ENCODE measurements around the gene PLPP4. TPM values are rescaled to one million over a fixed set of nuclear protein-coding genes. Genes with fewer than 3 reads are reported as not detected.

The PLPP4 gene
- total and polyA plus RNA-seq, 4 donors: 0.18 to 0.51 TPM; not detected in 2

GRCh38 chr10:120562956-120563355 lies 105.9 kb downstream of the PLPP4 start:
- DNase-seq (no peak), ATAC-seq (ENCODE audit: insufficient read depth, low FRiP score) (no peak)
- TF ChIP-seq, protein P1, sequence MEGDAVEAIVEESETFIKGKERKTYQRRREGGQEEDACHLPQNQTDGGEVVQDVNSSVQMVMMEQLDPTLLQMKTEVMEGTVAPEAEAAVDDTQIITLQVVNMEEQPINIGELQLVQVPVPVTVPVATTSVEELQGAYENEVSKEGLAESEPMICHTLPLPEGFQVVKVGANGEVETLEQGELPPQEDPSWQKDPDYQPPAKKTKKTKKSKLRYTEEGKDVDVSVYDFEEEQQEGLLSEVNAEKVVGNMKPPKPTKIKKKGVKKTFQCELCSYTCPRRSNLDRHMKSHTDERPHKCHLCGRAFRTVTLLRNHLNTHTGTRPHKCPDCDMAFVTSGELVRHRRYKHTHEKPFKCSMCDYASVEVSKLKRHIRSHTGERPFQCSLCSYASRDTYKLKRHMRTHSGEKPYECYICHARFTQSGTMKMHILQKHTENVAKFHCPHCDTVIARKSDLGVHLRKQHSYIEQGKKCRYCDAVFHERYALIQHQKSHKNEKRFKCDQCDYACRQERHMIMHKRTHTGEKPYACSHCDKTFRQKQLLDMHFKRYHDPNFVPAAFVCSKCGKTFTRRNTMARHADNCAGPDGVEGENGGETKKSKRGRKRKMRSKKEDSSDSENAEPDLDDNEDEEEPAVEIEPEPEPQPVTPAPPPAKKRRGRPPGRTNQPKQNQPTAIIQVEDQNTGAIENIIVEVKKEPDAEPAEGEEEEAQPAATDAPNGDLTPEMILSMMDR (IDR thresholded peaks at IDR 0.05; ENCODE audit: control extremely low read depth, extremely low read depth): no peak
- 97 to 98% methylated on average over 9 of the region's 9 CpGs for WGBS, 2 donors
- H3K9ac ChIP-seq (ENCODE audit: insufficient read depth in 1 of 2, low read length in 2 of 2): no peak overlapping the region
- no peaks in the 10 kb centered on the region for H3K4me1 ChIP-seq (ENCODE audit: control insufficient read depth in 5 of 5, insufficient read depth in 5 of 5, low read length in 5 of 5)
- H3K9me3 ChIP-seq (ENCODE audit: control insufficient read depth in 4 of 4, insufficient read depth in 3 of 4, low read length in 3 of 4): no peaks in the 10 kb centered on the region
- H3K36me3 ChIP-seq (ENCODE audit: control insufficient read depth in 4 of 4, insufficient read depth in 4 of 4, low read length in 4 of 4): no peaks in the 10 kb centered on the region
- no peaks in the 10 kb centered on the region for H3K27me3 ChIP-seq (ENCODE audit: control insufficient read depth in 3 of 3, insufficient read depth in 3 of 3, low read length in 2 of 3)
- no peak overlapping the region for H3K27ac ChIP-seq (ENCODE audit: low read depth in 1 of 2, low read length in 1 of 2)
- H3K4me3 ChIP-seq: no peak overlapping the region

GRCh38 chr10:120570418-120570817 lies 113.4 kb downstream of the PLPP4 start:
- DNase-seq (no peak), ATAC-seq (ENCODE audit: insufficient read depth, low FRiP score) (no peak)
- H3K27ac ChIP-seq (ENCODE audit: low read depth in 1 of 2, low read length in 1 of 2): no peak overlapping the region
- H3K27me3 ChIP-seq (ENCODE audit: control insufficient read depth in 3 of 3, insufficient read depth in 3 of 3, low read length in 2 of 3): peaks cover 0 to 3% (median 0%) of the 10 kb centered on the region in 3 donors
- H3K36me3 ChIP-seq (ENCODE audit: control insufficient read depth in 4 of 4, insufficient read depth in 4 of 4, low read length in 4 of 4): no peaks in the 10 kb centered on the region
- H3K4me3 ChIP-seq: no peak overlapping the region
- 92 to 95% methylated on average over 2 of the region's 2 CpGs for WGBS, 2 donors
- no peak overlapping the region for H3K9ac ChIP-seq (ENCODE audit: insufficient read depth in 1 of 2, low read length in 2 of 2)
- TF ChIP-seq, protein P1 (IDR thresholded peaks at IDR 0.05; ENCODE audit: control extremely low read depth, extremely low read depth): no peak
- no peaks in the 10 kb centered on the region for H3K4me1 ChIP-seq (ENCODE audit: control insufficient read depth in 5 of 5, insufficient read depth in 5 of 5, low read length in 5 of 5)
- H3K9me3 ChIP-seq (ENCODE audit: control insufficient read depth in 4 of 4, insufficient read depth in 3 of 4, low read length in 3 of 4): no peaks in the 10 kb centered on the region

GRCh38 chr10:120571266-120571665 lies 114.2 kb downstream of the PLPP4 start:
- ATAC-seq (ENCODE audit: insufficient read depth, low FRiP score) (no peak), DNase-seq (no peak)
- Histone ChIP-seq H3K27ac (ENCODE audit: low read depth in 1 of 2, low read length in 1 of 2) (no peak overlapping the region), H3K36me3 (ENCODE audit: control insufficient read depth in 4 of 4, insufficient read depth in 4 of 4, low read length in 4 of 4) (no peaks in the 10 kb centered on the region), H3K4me3 (no peak overlapping the region), H3K9ac (ENCODE audit: insufficient read depth in 1 of 2, low read length in 2 of 2) (no peak overlapping the region), H3K4me1 (ENCODE audit: control insufficient read depth in 5 of 5, insufficient read depth in 5 of 5, low read length in 5 of 5) (no peaks in the 10 kb centered on the region), H3K9me3 (ENCODE audit: control insufficient read depth in 4 of 4, insufficient read depth in 3 of 4, low read length in 3 of 4) (no peaks in the 10 kb centered on the region), H3K27me3 (ENCODE audit: control insufficient read depth in 3 of 3, insufficient read depth in 3 of 3, low read length in 2 of 3) (peaks cover 0 to 3% (median 0%) of the 10 kb centered on the region in 3 donors)
- TF ChIP-seq, protein P1 (IDR thresholded peaks at IDR 0.05; ENCODE audit: control extremely low read depth, extremely low read depth): no peak

- Histone ChIP-seq H3K27me3 (ENCODE audit: control insufficient read depth in 3 of 3, insufficient read depth in 3 of 3, low read length in 2 of 3) (peaks cover 0 to 3% (median 0%) of the 10 kb centered on the region in 3 donors), H3K27ac (ENCODE audit: low read depth in 1 of 2, low read length in 1 of 2) (no peak overlapping the region), H3K4me3 (no peak overlapping the region), H3K9me3 (ENCODE audit: control insufficient read depth in 4 of 4, insufficient read depth in 3 of 4, low read length in 3 of 4) (no peaks in the 10 kb centered on the region), H3K36me3 (ENCODE audit: control insufficient read depth in 4 of 4, insufficient read depth in 4 of 4, low read length in 4 of 4) (no peaks in the 10 kb centered on the region), H3K9ac (ENCODE audit: insufficient read depth in 1 of 2, low read length in 2 of 2) (no peak overlapping the region), H3K4me1 (ENCODE audit: control insufficient read depth in 5 of 5, insufficient read depth in 5 of 5, low read length in 5 of 5) (no peaks in the 10 kb centered on the region)
- DNase-seq (no peak), ATAC-seq (ENCODE audit: insufficient read depth, low FRiP score) (no peak)
- TF ChIP-seq, protein P1 (IDR thresholded peaks at IDR 0.05; ENCODE audit: control extremely low read depth, extremely low read depth): no peak
- 85 to 92% methylated on average over 1 of the region's 1 CpG for WGBS, 2 donors
Observed at GRCh38 chr10:120572307-120572706, 115.3 kb downstream of the PLPP4 start.
